ENCODE data around the gene DPPA5. TPM values are rescaled to one million over a fixed set of nuclear protein-coding genes. Genes with fewer than 3 reads are reported as not detected.

The DPPA5 gene
- total and polyA plus RNA-seq, 9 of the 15 experiments (the other 6 are each of a cell fraction or from before 2014, with no cell fraction given) = not detected

DNA sequence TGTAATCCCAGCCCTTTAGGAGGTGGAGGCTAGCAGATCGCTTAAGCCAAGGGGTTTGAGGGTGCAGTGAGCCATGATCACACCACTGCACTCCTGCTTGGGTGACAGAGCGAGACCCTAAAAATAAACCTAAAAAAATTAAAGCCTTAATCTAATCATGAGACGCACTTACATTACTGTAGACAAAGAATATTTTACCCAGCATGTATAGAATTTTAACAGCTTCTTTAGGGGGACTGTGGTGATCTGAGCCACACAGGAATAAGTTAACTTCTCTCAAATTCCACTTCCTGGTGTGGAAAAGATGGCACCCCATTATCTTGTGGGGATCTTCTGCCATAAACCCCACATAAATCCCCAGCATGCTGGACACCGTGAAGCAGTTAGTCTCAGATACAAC lies 17.9 kb upstream of the DPPA5 start:
- H3K4me3 ChIP-seq = no peak overlapping the region
- no peak overlapping the region for H3K9ac ChIP-seq (ENCODE audit: insufficient read depth in 1 of 2, low read depth in 2 of 2, low read length in 2 of 2)
- peaks cover 0 to 11% of the 10 kb centered on the region in 2 experiments; a peak in 2 of 5 replicates for H3K27me3 ChIP-seq (ENCODE audit: control insufficient read depth in 2 of 2, insufficient read depth in 2 of 2, low read length in 2 of 2)
- DNase-seq (ENCODE audit: extremely low read depth in 1 of 4, low spot score in 3 of 4) = no peak
- H2AFZ ChIP-seq (ENCODE audit: low read depth, low read length) = no peak overlapping the region; the same call in 1 of the 2 replicates
- WGBS (ENCODE audit: insufficient coverage, low coverage, missing lambda C conversion rate) = 67% methylated on average over 4 of the region's 4 CpGs
- no peak overlapping the region for H3K27ac ChIP-seq (ENCODE audit: extremely low read depth, low read depth, low read length)
- no peak for ATAC-seq
- no TSS peak for BruUV-seq (replicated peaks)
- no peaks in the 10 kb centered on the region for H3K79me2 ChIP-seq (ENCODE audit: control insufficient read depth, insufficient read depth, low read length)
- H4K20me1 ChIP-seq (replicated peaks; ENCODE audit: control insufficient read depth, insufficient read depth, low read length) = no peaks in the 10 kb centered on the region
- peaks cover 4 to 8% of the 10 kb centered on the region in 2 experiments; a peak in 3 of 5 replicates for H3K4me1 ChIP-seq (replicated peaks in 1 of 2; ENCODE audit: control insufficient read depth in 2 of 2, insufficient read depth in 2 of 2, low read length in 2 of 2)
- H3K9me1 ChIP-seq (ENCODE audit: control insufficient read depth, insufficient read depth, low read length) = no peaks in the 10 kb centered on the region
- FAIRE-seq = no peak
- CTCF ChIA-PET (ENCODE audit: low intra/inter-chr PET ratio) = no interaction called here
- H3K36me3 ChIP-seq (ENCODE audit: control insufficient read depth, insufficient read depth, low read length) = no peaks in the 10 kb centered on the region
- intact Hi-C loops (cut with micrococcal nuclease) = no loop called here
- POLR2A ChIA-PET = no interaction called here
- H3K4me2 ChIP-seq (ENCODE audit: insufficient read depth, low read length) = no peak overlapping the region
- no peaks in the 10 kb centered on the region for H3K9me3 ChIP-seq (replicated peaks; ENCODE audit: control insufficient read depth, insufficient read depth, low read depth, low read length)
- no peak for TF ChIP-seq GATAD2A (IDR thresholded peaks at IDR 0.05)
- TF ChIP-seq, protein P1, sequence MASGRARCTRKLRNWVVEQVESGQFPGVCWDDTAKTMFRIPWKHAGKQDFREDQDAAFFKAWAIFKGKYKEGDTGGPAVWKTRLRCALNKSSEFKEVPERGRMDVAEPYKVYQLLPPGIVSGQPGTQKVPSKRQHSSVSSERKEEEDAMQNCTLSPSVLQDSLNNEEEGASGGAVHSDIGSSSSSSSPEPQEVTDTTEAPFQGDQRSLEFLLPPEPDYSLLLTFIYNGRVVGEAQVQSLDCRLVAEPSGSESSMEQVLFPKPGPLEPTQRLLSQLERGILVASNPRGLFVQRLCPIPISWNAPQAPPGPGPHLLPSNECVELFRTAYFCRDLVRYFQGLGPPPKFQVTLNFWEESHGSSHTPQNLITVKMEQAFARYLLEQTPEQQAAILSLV (tag; IDR thresholded peaks at IDR 0.05) = no peak
- no peak for TF ChIP-seq MYNN (IDR thresholded peaks at IDR 0.05)
- no peak for TF ChIP-seq MYNN (CRISPR knock-in tag; IDR thresholded peaks at IDR 0.05)
- TF ChIP-seq CBX1 (IDR thresholded peaks at IDR 0.05; ENCODE audit: low read depth) = no peak
- TF ChIP-seq, protein P2, sequence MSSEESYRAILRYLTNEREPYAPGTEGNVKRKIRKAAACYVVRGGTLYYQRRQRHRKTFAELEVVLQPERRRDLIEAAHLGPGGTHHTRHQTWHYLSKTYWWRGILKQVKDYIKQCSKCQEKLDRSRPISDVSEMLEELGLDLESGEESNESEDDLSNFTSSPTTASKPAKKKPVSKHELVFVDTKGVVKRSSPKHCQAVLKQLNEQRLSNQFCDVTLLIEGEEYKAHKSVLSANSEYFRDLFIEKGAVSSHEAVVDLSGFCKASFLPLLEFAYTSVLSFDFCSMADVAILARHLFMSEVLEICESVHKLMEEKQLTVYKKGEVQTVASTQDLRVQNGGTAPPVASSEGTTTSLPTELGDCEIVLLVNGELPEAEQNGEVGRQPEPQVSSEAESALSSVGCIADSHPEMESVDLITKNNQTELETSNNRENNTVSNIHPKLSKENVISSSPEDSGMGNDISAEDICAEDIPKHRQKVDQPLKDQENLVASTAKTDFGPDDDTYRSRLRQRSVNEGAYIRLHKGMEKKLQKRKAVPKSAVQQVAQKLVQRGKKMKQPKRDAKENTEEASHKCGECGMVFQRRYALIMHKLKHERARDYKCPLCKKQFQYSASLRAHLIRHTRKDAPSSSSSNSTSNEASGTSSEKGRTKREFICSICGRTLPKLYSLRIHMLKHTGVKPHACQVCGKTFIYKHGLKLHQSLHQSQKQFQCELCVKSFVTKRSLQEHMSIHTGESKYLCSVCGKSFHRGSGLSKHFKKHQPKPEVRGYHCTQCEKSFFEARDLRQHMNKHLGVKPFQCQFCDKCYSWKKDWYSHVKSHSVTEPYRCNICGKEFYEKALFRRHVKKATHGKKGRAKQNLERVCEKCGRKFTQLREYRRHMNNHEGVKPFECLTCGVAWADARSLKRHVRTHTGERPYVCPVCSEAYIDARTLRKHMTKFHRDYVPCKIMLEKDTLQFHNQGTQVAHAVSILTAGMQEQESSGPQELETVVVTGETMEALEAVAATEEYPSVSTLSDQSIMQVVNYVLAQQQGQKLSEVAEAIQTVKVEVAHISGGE (CRISPR knock-in tag; IDR thresholded peaks at IDR 0.05) = no peak
- TF ChIP-seq JUN (IDR thresholded peaks at IDR 0.05; ENCODE audit: borderline replicate concordance, low read depth, low read length) = no peak
- no peak for TF ChIP-seq JUN (CRISPR knock-in tag; IDR thresholded peaks at IDR 0.05; ENCODE audit: borderline replicate concordance)
- no peak for TF ChIP-seq BDP1 (IDR thresholded peaks at IDR 0.05; ENCODE audit: insufficient read depth, insufficient read length)
- TF ChIP-seq GABPB2 (CRISPR knock-in tag; conservative IDR thresholded peaks at IDR 0.05) = no peak
- TF ChIP-seq TRIM24 (IDR thresholded peaks at IDR 0.05) = no peak
- TF ChIP-seq PHF20 (IDR thresholded peaks at IDR 0.05; ENCODE audit: partially characterized antibody) = no peak
- TF ChIP-seq, protein P3, sequence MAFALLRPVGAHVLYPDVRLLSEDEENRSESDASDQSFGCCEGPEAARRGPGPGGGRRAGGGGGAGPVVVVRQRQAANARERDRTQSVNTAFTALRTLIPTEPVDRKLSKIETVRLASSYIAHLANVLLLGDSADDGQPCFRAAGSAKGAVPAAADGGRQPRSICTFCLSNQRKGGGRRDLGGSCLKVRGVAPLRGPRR (CRISPR knock-in tag; IDR thresholded peaks at IDR 0.05) = no peak
- TF ChIP-seq ILK (tag; IDR thresholded peaks at IDR 0.05; ENCODE audit: borderline replicate concordance, low read depth) = no peak
- TF ChIP-seq NFRKB (IDR thresholded peaks at IDR 0.05; ENCODE audit: low read depth) = no peak
- in situ Hi-C loops (cut with MboI) = no loop called here

All from K562 (cell line).